Esophagus squamous epithelium (tissue), 4 donors: ENCODE results near the gene SYNDIG1L.

Experiments used
- CTCF ChIP-seq, 6 experiments: fragments of 450-650 bp in 4 of 6; fragments of 200-600 bp in 2 of 6; sonication (generic) in 2 of 6; IDR thresholded peaks; one replicate each; pipeline ENCODE4 v1.5.1; 2016 to 2019; ENCODE audit warnings: antibody characterized with exemption in 6 of 6, mild to moderate bottlenecking in 4 of 6, moderate library complexity in 4 of 6
- POLR2A ChIP-seq, 4 donors: fragments of 450-650 bp; IDR thresholded peaks; one replicate each; pipeline ENCODE4 v1.6.1; 2017; ENCODE audit warnings: antibody characterized with exemption in 4 of 4, mild to moderate bottlenecking in 4 of 4, moderate library complexity in 3 of 4

- TF ChIP-seq CTCF (IDR thresholded peaks at IDR 0.05) (no peak), POLR2A (IDR thresholded peaks at IDR 0.05) (no peak)
Measured at GRCh38 chr14:74462993-74463392, 37.0 kb upstream of the SYNDIG1L start.
